AG09309 (cell line): ENCODE results near the gene RAB11FIP2.

ENCODE experiments used
- DNase-seq: peaks from one replicate; pipeline ENCODE4 v3.0.0-alpha.2; 2010; ENCODE audit warnings: low read depth
- H3K4me3 ChIP-seq: 2 replicates; pipeline ENCODE4 v1.5.1; 2011; ENCODE audit warnings: mild to moderate bottlenecking, low read depth, low read length, moderate library complexity; ENCODE audit not compliant: control insufficient read depth
- TF ChIP-seq, protein P1 (sequence below): IDR thresholded peaks from 2 replicates; pipeline ENCODE4 v1.5.1; 2011; ENCODE audit warnings: mild to moderate bottlenecking, low read depth, low read length, inconsistent platforms; ENCODE audit not compliant: insufficient read depth, control insufficient read depth; ENCODE audit errors: missing control alignments

RAB11FIP2 gene

DNA sequence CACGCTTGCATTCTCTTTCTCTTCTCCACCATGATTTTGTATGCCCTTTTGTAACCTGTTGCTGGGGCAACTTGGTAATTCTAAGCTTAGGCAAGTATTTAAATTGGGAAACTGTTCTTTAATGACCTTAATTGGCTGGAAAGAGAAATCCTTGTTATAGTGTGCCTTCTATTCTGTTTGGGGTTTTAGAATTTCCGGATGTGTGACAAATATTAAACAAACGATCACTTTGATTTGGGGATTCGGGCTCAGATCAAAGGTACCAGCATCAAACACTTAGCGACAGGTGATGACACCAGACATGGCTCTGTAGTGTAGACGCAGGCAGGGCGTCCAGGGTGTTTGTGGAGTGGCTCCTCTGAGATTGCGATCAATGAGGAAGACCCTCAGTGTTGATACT is 55.0 kb downstream of the RAB11FIP2 start:
- DNase-seq: no peak
- H3K4me3 ChIP-seq: no peak overlapping the region
- TF ChIP-seq, protein P1, sequence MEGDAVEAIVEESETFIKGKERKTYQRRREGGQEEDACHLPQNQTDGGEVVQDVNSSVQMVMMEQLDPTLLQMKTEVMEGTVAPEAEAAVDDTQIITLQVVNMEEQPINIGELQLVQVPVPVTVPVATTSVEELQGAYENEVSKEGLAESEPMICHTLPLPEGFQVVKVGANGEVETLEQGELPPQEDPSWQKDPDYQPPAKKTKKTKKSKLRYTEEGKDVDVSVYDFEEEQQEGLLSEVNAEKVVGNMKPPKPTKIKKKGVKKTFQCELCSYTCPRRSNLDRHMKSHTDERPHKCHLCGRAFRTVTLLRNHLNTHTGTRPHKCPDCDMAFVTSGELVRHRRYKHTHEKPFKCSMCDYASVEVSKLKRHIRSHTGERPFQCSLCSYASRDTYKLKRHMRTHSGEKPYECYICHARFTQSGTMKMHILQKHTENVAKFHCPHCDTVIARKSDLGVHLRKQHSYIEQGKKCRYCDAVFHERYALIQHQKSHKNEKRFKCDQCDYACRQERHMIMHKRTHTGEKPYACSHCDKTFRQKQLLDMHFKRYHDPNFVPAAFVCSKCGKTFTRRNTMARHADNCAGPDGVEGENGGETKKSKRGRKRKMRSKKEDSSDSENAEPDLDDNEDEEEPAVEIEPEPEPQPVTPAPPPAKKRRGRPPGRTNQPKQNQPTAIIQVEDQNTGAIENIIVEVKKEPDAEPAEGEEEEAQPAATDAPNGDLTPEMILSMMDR: no peak

GRCh38 chr10:117989962-117990361 is 56.8 kb downstream of the RAB11FIP2 start:
- TF ChIP-seq, protein P1: no peak
- H3K4me3 ChIP-seq: no peak overlapping the region

GRCh38 chr10:117988814-117989213 is 57.9 kb downstream of the RAB11FIP2 start:
- TF ChIP-seq, protein P1: no peak
- H3K4me3 ChIP-seq: no peak overlapping the region
- no peak for DNase-seq

More at GRCh38 chr10:117989962-117990361, 56.8 kb downstream of the RAB11FIP2 start:
- DNase-seq: no peak

GRCh38 chr10:117987244-117987909 is 59.4 kb downstream of the RAB11FIP2 start:
- DNase-seq: no peak

DNA sequence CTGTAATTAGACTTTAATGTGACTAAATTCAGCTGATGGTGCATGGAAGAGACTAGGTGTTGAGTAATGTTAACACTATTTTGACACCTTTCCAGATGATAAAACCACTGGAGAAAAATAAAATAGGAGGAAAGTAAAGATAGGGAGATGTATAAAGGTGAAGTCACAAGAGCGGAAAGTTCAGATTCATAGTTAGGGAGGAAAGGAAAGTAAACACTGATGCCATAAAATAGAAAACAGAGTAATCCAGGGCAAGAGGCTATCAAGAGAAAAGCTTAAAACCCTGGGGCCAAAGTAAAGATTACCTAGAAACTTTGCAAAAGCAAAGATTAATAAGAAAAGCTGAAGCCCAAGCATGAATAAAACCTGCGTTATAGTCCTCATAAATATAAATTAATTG is 62.8 kb downstream of the RAB11FIP2 start:
- H3K4me3 ChIP-seq: no peak overlapping the region
- TF ChIP-seq, protein P1: no peak

More at GRCh38 chr10:117987244-117987909, 59.4 kb downstream of the RAB11FIP2 start:
- TF ChIP-seq, protein P1: no peak
- no peak overlapping the region for H3K4me3 ChIP-seq

DNA sequence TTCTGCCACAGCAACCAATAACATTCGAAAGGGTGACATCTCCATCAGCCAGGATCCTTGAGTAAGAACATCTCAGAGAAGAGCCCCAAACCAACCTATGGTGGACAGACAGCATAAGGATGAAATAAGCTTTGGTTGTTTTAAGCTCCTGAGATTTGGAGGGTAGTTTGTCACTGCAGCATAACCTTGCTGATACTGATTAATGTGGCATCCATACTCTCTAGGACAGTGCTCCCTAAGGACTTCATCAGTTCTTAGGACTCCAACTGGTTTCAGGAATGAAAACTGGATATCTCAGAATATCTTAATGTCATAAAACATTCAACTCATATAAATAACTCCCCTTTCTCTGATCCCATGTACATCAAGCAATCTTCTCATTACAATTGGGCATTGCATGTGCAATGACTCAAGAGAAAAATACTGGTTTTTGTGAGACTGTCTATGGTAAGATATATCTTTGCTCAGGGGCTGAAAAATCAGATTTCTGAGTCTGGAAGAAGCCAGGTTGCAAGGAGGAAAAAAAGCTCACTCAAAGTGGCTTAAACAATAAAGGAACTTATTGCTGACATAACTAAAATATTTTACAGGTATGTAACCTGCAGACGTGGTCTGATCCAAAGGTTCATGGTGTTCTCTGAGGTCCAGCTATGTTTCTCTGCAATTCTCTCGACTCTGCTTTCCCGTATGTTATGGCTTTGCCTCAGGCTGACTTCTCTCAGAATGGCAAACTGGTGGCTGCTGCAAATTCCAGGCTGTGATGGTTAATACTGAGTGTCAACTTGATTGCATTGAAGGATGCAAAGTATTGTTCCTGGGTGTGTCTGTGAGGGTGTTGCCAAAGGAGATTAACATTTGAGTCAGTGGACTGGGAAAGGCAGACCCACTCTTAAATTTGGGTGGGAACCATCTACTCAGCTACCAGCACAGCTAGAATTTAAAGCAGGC is 65.7 kb downstream of the RAB11FIP2 start:
- H3K4me3 ChIP-seq: no peak overlapping the region
- TF ChIP-seq, protein P1: no peak
- DNase-seq: no peak

More for the DNA sequence above, 62.8 kb downstream of the RAB11FIP2 start:
- no peak for DNase-seq
